Measurements from ENCODE around the gene ALDH1B1. TPM values are rescaled to one million over a fixed set of nuclear protein-coding genes. Genes with fewer than 3 reads are reported as not detected.
A peak's percentile ranks its signal among the peaks of the same experiment; 100 is the strongest.

Gene ALDH1B1
- total and polyA plus RNA-seq, 12 donors, result 4.4 to 46.8 (median 19.3) TPM

DNA sequence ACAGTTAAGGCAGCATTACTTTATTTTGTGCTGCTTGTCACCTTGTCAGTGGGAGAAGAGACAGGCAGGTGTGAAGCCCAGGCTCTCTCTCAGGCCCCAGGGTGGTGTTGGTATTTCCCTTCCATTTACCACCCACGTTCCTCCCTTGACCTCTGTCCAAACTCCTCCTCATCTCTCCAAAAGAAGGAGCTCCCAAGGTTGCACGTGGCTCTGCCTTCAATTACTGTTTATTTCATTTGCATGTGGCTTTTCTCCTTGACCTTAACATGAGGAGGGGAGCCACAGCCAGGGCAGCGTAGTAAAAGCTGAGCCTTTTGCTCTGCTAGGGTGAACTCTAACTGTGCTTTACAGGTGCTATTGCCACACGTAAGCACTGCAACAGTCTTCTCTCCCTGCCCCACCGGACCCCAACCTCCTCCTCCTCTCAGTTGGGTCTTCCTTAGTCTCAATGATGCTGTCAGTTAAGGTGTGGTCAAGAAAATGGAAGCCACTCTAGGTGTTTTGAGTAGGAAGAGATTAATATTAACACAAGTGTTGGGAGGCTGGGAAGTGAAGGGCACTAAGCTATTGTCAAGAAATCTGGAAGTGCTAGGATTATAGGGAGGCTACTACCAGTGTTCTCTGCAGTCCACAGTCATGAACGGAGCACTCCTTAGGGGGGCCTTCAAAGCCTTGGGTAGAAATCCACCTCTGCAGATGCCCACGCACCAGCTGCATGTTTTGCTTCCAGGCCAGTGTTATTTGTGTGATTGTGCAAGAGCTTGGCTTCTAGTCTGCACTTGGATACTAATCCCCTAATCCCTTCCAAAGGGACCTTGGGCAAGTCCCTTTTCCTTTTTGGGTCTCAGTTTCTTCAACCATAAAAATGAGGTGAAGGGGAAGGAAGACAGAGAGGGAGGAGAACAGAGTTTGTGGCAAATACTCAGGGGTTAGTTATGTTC lies 3.9 kb upstream of the ALDH1B1 start:
- intact Hi-C loops (cut with DNase I), result no loop called here
- H3K27me3 ChIP-seq, result no peaks in the 10 kb centered on the region
- DNase-seq, result peak in 4 of 7 donors; percentile 17 to 45 (median 28)
- no peaks in the 10 kb centered on the region for H3K36me3 ChIP-seq (replicated peaks in 1 of 2)
- H3K4me1 ChIP-seq (replicated peaks in 1 of 2), result peaks cover 8 to 11% of the 10 kb centered on the region in 2 donors
- H3K27ac ChIP-seq, result peak overlapping the region in 1 of 5 donors; percentile 17
- H3K4me3 ChIP-seq, result no peak overlapping the region
- TF ChIP-seq, protein P1, sequence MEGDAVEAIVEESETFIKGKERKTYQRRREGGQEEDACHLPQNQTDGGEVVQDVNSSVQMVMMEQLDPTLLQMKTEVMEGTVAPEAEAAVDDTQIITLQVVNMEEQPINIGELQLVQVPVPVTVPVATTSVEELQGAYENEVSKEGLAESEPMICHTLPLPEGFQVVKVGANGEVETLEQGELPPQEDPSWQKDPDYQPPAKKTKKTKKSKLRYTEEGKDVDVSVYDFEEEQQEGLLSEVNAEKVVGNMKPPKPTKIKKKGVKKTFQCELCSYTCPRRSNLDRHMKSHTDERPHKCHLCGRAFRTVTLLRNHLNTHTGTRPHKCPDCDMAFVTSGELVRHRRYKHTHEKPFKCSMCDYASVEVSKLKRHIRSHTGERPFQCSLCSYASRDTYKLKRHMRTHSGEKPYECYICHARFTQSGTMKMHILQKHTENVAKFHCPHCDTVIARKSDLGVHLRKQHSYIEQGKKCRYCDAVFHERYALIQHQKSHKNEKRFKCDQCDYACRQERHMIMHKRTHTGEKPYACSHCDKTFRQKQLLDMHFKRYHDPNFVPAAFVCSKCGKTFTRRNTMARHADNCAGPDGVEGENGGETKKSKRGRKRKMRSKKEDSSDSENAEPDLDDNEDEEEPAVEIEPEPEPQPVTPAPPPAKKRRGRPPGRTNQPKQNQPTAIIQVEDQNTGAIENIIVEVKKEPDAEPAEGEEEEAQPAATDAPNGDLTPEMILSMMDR (IDR thresholded peaks at IDR 0.05), result no peak
- TF ChIP-seq POLR2A (IDR thresholded peaks at IDR 0.05), result no peak
- H3K9me3 ChIP-seq (replicated peaks in 1 of 3), result no peaks in the 10 kb centered on the region
- WGBS, 4 donors, result 40 to 61% (median 46%) methylated on average over 7 of the region's 7 CpGs

DNA sequence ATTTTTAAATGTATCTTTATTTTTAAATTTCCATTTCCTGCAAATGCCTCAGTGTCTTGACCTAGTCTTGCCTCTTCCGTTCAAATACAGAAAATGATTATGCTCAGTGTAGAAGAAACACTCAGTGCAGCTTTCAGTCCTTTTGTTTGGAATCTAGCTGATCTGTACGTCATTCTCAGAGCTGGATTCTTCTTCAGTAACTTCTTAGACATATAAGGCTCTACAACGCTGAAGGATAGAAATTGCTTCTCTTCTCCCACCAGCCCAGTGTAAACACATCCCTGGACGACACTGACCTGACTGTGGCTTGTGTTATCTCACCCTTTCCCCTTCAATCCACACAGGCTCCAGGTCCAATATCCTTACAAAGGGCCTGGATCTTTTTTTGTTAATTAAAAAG lies 3.2 kb upstream of the ALDH1B1 start:
- Histone ChIP-seq H3K4me3 (no peak overlapping the region), H3K4me1 (replicated peaks in 1 of 2) (peaks cover 8 to 11% of the 10 kb centered on the region in 2 donors), H3K27ac (peak overlapping the region in 2 of 5 donors; percentile 17 to 47), H3K9me3 (replicated peaks in 1 of 3) (no peaks in the 10 kb centered on the region), H3K27me3 (no peaks in the 10 kb centered on the region), H3K36me3 (replicated peaks in 1 of 2) (no peaks in the 10 kb centered on the region)
- no peak for TF ChIP-seq POLR2A (IDR thresholded peaks at IDR 0.05)
- TF ChIP-seq, protein P1 (IDR thresholded peaks at IDR 0.05), result no peak
- WGBS, 4 donors, result 46 to 65% (median 56%) methylated on average over 4 of the region's 4 CpGs
- DNase-seq, result no peak
- intact Hi-C loops (cut with DNase I), result no loop called here

DNA sequence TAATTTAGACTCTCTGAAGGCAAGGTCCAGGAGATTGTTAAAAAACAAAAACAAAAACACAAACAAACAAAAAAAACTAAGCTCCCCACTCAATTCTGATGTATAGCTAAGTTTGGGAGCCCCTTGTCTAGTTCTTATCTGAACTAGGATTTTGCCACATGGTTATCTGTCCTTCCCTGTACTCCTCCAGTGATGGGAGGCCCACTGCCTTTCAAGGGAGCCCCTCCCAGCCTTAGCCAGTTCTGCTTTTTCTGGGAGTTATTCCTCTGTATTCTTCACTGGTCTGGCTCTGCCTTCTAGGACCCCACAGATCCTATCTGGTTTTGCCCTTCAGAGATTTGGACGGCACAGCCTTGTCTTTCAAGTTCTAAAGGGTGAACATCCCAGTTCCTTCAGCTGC lies 2.1 kb upstream of the ALDH1B1 start:
- Histone ChIP-seq H3K4me3 (no peak overlapping the region), H3K9me3 (replicated peaks in 1 of 3) (no peaks in the 10 kb centered on the region), H3K4me1 (replicated peaks in 1 of 2) (peaks cover 8 to 11% of the 10 kb centered on the region in 2 donors), H3K36me3 (replicated peaks in 1 of 2) (no peaks in the 10 kb centered on the region), H3K27ac (no peak overlapping the region), H3K27me3 (no peaks in the 10 kb centered on the region)
- DNase-seq, result no peak
- TF ChIP-seq POLR2A (IDR thresholded peaks at IDR 0.05), result no peak
- TF ChIP-seq, protein P1 (IDR thresholded peaks at IDR 0.05), result no peak
- 50 to 83% (median 66%) methylated on average over 1 of the region's 1 CpG for WGBS, 4 donors
- intact Hi-C loops (cut with DNase I), result no loop called here

DNA sequence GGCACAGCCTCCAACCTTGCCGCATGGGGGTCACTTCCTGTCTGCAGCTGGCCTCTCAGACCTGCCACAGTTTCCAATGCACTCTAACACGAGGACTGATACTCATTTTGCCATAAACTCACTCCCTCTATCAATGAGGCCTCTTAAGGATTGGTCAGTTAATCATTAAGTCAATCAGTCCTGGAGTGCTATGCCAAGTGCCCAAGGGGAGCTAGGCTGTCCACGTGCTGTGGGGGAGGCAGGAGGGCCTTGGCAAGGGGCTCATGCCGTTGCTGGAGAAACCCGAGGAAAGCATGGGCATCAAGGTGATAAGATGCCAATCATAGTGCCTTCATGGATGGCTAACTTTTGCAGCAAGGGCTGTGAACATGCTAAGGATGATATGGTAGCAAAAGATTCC lies 1.7 kb upstream of the ALDH1B1 start:
- Histone ChIP-seq H3K4me3 (no peak overlapping the region), H3K27ac (no peak overlapping the region), H3K9me3 (replicated peaks in 1 of 3) (no peaks in the 10 kb centered on the region), H3K36me3 (replicated peaks in 1 of 2) (no peaks in the 10 kb centered on the region), H3K27me3 (no peaks in the 10 kb centered on the region), H3K4me1 (replicated peaks in 1 of 2) (peaks cover 8 to 11% of the 10 kb centered on the region in 2 donors)
- intact Hi-C loops (cut with DNase I), result no loop called here
- no peak for TF ChIP-seq POLR2A (IDR thresholded peaks at IDR 0.05)
- TF ChIP-seq, protein P1 (IDR thresholded peaks at IDR 0.05), result no peak
- DNase-seq, result no peak
- 66 to 73% (median 67%) methylated on average over 4 to 5 of the region's 5 CpGs for WGBS, 4 donors
